ENCODE measurements around the gene ZRANB1. TPM values are rescaled to one million over a fixed set of nuclear protein-coding genes. Genes with fewer than 3 reads are reported as not detected.
"Not testable (repeated sequence)": the region's sequence is repeated elsewhere in the genome, so short reads cannot be mapped to it uniquely, and the experiment has no call there.

Gene ZRANB1
- total RNA-seq, 2 donors from 2014 or later = 24.1 to 24.9 TPM

GRCh38 chr10:124983321-124983720 is 41.4 kb downstream of the ZRANB1 start:
- H3K36me3 ChIP-seq = peaks cover 51% of the 10 kb centered on the region
- H3K9me3 ChIP-seq = no peaks in the 10 kb centered on the region
- TF ChIP-seq CTCF (IDR thresholded peaks at IDR 0.05) = no peak
- H3K27me3 ChIP-seq = no peaks in the 10 kb centered on the region
- peak overlapping the region in 1 of 2 donors; percentile 9 for H3K27ac ChIP-seq
- H3K4me1 ChIP-seq = peaks cover 0 to 8% of the 10 kb centered on the region in 2 donors
- DNase-seq (ENCODE audit: low spot score) = no peak
- H3K4me3 ChIP-seq = no peak overlapping the region

- no peak overlapping the region for H3K4me3 ChIP-seq
- peaks cover 0 to 7% of the 10 kb centered on the region in 2 donors for H3K4me1 ChIP-seq
- DNase-seq (ENCODE audit: low spot score) = no peak
- TF ChIP-seq CTCF (IDR thresholded peaks at IDR 0.05) = no peak
- H3K36me3 ChIP-seq = peaks cover 52% of the 10 kb centered on the region
- H3K27ac ChIP-seq = no peak overlapping the region
- H3K9me3 ChIP-seq = no peaks in the 10 kb centered on the region
- no peaks in the 10 kb centered on the region for H3K27me3 ChIP-seq
These were observed 42.5 kb downstream of the ZRANB1 start for GRCh38 chr10:124984376-124984775.

GRCh38 chr10:124985162-124985561 is 43.2 kb downstream of the ZRANB1 start:
- Histone ChIP-seq H3K4me3 (no peak overlapping the region), H3K27ac (no peak overlapping the region), H3K27me3 (no peaks in the 10 kb centered on the region), H3K36me3 (peaks cover 59% of the 10 kb centered on the region), H3K4me1 (peaks cover 0 to 14% of the 10 kb centered on the region in 2 donors), H3K9me3 (no peaks in the 10 kb centered on the region)
- no peak for DNase-seq (ENCODE audit: low spot score)
- TF ChIP-seq CTCF (IDR thresholded peaks at IDR 0.05) = no peak

- no peak for DNase-seq (ENCODE audit: low spot score)
- H3K9me3 ChIP-seq = no peaks in the 10 kb centered on the region
- no peaks in the 10 kb centered on the region for H3K27me3 ChIP-seq
- H3K4me1 ChIP-seq = peaks cover 0 to 20% of the 10 kb centered on the region in 2 donors
- H3K27ac ChIP-seq = no peak overlapping the region
- H3K36me3 ChIP-seq = peaks cover 60% of the 10 kb centered on the region
- TF ChIP-seq CTCF (IDR thresholded peaks at IDR 0.05) = no peak
- no peak overlapping the region for H3K4me3 ChIP-seq
These were observed 45.9 kb downstream of the ZRANB1 start for GRCh38 chr10:124987788-124988187.

GRCh38 chr10:124988753-124989152 is 46.8 kb downstream of the ZRANB1 start:
- H3K9me3 ChIP-seq; H3K27me3 ChIP-seq; H3K4me3 ChIP-seq; H3K27ac ChIP-seq; DNase-seq (ENCODE audit: low spot score): not testable (repeated sequence)
- Histone ChIP-seq H3K4me1 (peaks cover 0 to 17% of the 10 kb centered on the region in 2 donors), H3K36me3 (peaks cover 60% of the 10 kb centered on the region)

- no peak for TF ChIP-seq CTCF (IDR thresholded peaks at IDR 0.05)
- Histone ChIP-seq H3K27me3 (no peaks in the 10 kb centered on the region), H3K9me3 (no peaks in the 10 kb centered on the region), H3K4me1 (peaks cover 0 to 17% of the 10 kb centered on the region in 2 donors), H3K36me3 (peaks cover 60% of the 10 kb centered on the region), H3K27ac (peak overlapping the region in 1 of 2 donors; percentile 7), H3K4me3 (no peak overlapping the region)
- no peak for DNase-seq (ENCODE audit: low spot score)
These were observed 47.6 kb downstream of the ZRANB1 start for GRCh38 chr10:124989526-124989925.
